Ovary (tissue), 9 donors: Measurements from ENCODE around the gene COL5A1. TPM values are rescaled to one million over a fixed set of nuclear protein-coding genes. Genes with fewer than 3 reads are reported as not detected.

Source experiments
- DNase-seq, 5 donors: peaks; one replicate each; pipeline ENCODE4 v3.0.0-alpha.2; 2019 to 2020
- H3K27ac ChIP-seq, 2 donors: fragments of 200-600 bp; one replicate each; pipeline versions ENCODE4 v1.5.1 to v1.8.0; 2019 to 2022
- H3K27me3 ChIP-seq: fragments of 200-600 bp; one replicate; pipeline ENCODE4 v1.8.0; 2022
- H3K36me3 ChIP-seq: fragments of 200-600 bp; sonication (generic); one replicate; pipeline ENCODE4 v1.5.1; 2019
- H3K4me1 ChIP-seq: one replicate; pipeline ENCODE4 v1.8.1; 2013; ENCODE audit warnings: mild to moderate bottlenecking, moderate library complexity; ENCODE audit not compliant: insufficient read depth
- H3K4me3 ChIP-seq: fragments of 200-600 bp; sonication (generic); one replicate; pipeline ENCODE4 v1.5.1; 2017
- H3K9me3 ChIP-seq, 2 donors: fragments of 200-600 bp in 1 of 2; sonication (generic) in 1 of 2; one replicate each; pipeline versions ENCODE4 v1.5.1 to v1.8.1; 2013 to 2019; ENCODE audit warnings: mild to moderate bottlenecking in 1 of 2, moderate library complexity in 1 of 2
- EP300 ChIP-seq: sonication (generic); formaldehyde crosslinking; IDR thresholded peaks from one replicate; pipeline ENCODE4 v1.6.1; 2017; ENCODE audit warnings: antibody characterized with exemption
- POLR2A ChIP-seq: fragments of 450-650 bp; IDR thresholded peaks from one replicate; pipeline ENCODE4 v1.6.1; 2017; ENCODE audit warnings: antibody characterized with exemption, mild to moderate bottlenecking, moderate library complexity
- WGBS, 3 donors: extraction: QIAGEN DNeasy Blood & Tissue Kit in 1 of 3; methylation state at CpG; one replicate each; pipeline versions ENCODE4 v1.1.5 to v1.1.7; 2013 to 2017; 5-methylcytosine and 5-hydroxymethylcytosine counted together
- intact Hi-C, 4 donors: fragments of 100-400 bp; cut with DNase I; formaldehyde crosslinking; loops; one replicate each; pipeline versions ENCODE4 v1.11.0 to v1.15.1; 2022 to 2023
- polyA plus RNA-seq, 2 donors: library from polyadenylated mRNA; stranded (reverse); fragments of 200-250 nt in 1 of 2; fragments of 350-450 nt in 1 of 2; fragmentation: Illumina TruSeq in 1 of 2; extraction: RNeasy Lipid Tissue Mini Kit (QIAGEN cat#74804) in 1 of 2; gene quantifications; one replicate each; pipeline ENCODE4 v1.2.3, GENCODE V29; 2013 to 2014
- total RNA-seq, 7 donors: library from RNA; depleted of rRNA in 2 of 7; stranded (reverse); fragments of >200 nt in 2 of 7; fragmentation: NEBNext Ultra II Directional in 3 of 7; extraction: Animal tissue kit (Norgen Biotek cat#: 25700) in 3 of 7; gene quantifications; one replicate each; pipeline versions ENCODE4 v1.1.0 to v1.2.4, GENCODE V29; 2016 to 2023
- TF ChIP-seq, protein P1 (sequence below), 3 donors: fragments of 450-650 bp in 2 of 3; fragments of 200-600 bp in 1 of 3; IDR thresholded peaks; one replicate each; pipeline versions ENCODE4 v1.5.1 to v1.8.0; 2016 to 2022; ENCODE audit warnings: antibody characterized with exemption in 3 of 3, mild to moderate bottlenecking in 1 of 3
- donor health status: DM: no; HTN: no; CAD: no; lungs with moderate emphysema.
- donor health status: DM: no; HTN: no; CAD: no.
- donor health status: Bipolar disorder and iron deficiency.
- donor health status: DM: yes; HTN: yes; CAD: no.
- donor health status: DM: no; HTN: no; CAD: no.
- donor health status: DM: yes; HTN: yes; CAD: no.

Gene COL5A1
- total and polyA plus RNA-seq, 9 donors, result 28.1 to 117 (median 54.6) TPM

- H3K27me3 ChIP-seq, result no peaks in the 10 kb centered on the region
- H3K27ac ChIP-seq, result no peak overlapping the region
- intact Hi-C loops, result no loop called here
- no peaks in the 10 kb centered on the region for H3K4me1 ChIP-seq
- no peaks in the 10 kb centered on the region for H3K9me3 ChIP-seq
- H3K4me3 ChIP-seq, result no peak overlapping the region
- TF ChIP-seq EP300 (no peak), POLR2A (no peak)
- TF ChIP-seq, protein P1, sequence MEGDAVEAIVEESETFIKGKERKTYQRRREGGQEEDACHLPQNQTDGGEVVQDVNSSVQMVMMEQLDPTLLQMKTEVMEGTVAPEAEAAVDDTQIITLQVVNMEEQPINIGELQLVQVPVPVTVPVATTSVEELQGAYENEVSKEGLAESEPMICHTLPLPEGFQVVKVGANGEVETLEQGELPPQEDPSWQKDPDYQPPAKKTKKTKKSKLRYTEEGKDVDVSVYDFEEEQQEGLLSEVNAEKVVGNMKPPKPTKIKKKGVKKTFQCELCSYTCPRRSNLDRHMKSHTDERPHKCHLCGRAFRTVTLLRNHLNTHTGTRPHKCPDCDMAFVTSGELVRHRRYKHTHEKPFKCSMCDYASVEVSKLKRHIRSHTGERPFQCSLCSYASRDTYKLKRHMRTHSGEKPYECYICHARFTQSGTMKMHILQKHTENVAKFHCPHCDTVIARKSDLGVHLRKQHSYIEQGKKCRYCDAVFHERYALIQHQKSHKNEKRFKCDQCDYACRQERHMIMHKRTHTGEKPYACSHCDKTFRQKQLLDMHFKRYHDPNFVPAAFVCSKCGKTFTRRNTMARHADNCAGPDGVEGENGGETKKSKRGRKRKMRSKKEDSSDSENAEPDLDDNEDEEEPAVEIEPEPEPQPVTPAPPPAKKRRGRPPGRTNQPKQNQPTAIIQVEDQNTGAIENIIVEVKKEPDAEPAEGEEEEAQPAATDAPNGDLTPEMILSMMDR (IDR thresholded peaks at IDR 0.05), result no peak
- WGBS, 3 donors, result 87 to 88% (median 88%) methylated on average over 23 of the region's 23 CpGs
- DNase-seq, result no peak
- no peaks in the 10 kb centered on the region for H3K36me3 ChIP-seq
These were observed 151.9 kb downstream of the COL5A1 start for GRCh38 chr9:134793288-134794188.

- intact Hi-C loops, result no loop called here
- 68 to 73% (median 70%) methylated on average over 20 of the region's 20 CpGs for WGBS, 3 donors
These were observed 153.2 kb downstream of the COL5A1 start for GRCh38 chr9:134794663-134795370.

GRCh38 chr9:134795446-134795845 lies 153.8 kb downstream of the COL5A1 start:
- 76 to 85% (median 80%) methylated on average over 8 of the region's 8 CpGs for WGBS, 3 donors
- no peak for DNase-seq
- H3K4me1 ChIP-seq, result peaks cover 2% of the 10 kb centered on the region
- TF ChIP-seq, protein P1 (IDR thresholded peaks at IDR 0.05), result no peak
- TF ChIP-seq EP300, result no peak
- TF ChIP-seq POLR2A, result no peak
- no peaks in the 10 kb centered on the region for H3K27me3 ChIP-seq
- H3K36me3 ChIP-seq, result no peaks in the 10 kb centered on the region
- no peak overlapping the region for H3K27ac ChIP-seq
- no peaks in the 10 kb centered on the region for H3K9me3 ChIP-seq
- intact Hi-C loops, result no loop called here
- no peak overlapping the region for H3K4me3 ChIP-seq

More at GRCh38 chr9:134794663-134795370, 153.2 kb downstream of the COL5A1 start:
- no peaks in the 10 kb centered on the region for H3K9me3 ChIP-seq
- peaks cover 1% of the 10 kb centered on the region for H3K4me1 ChIP-seq
- H3K36me3 ChIP-seq, result no peaks in the 10 kb centered on the region
- no peak overlapping the region for H3K27ac ChIP-seq
- TF ChIP-seq POLR2A, result no peak
- no peak for TF ChIP-seq EP300
- TF ChIP-seq, protein P1 (IDR thresholded peaks at IDR 0.05), result no peak
- no peak overlapping the region for H3K4me3 ChIP-seq
- no peak for DNase-seq
- H3K27me3 ChIP-seq, result no peaks in the 10 kb centered on the region

DNA sequence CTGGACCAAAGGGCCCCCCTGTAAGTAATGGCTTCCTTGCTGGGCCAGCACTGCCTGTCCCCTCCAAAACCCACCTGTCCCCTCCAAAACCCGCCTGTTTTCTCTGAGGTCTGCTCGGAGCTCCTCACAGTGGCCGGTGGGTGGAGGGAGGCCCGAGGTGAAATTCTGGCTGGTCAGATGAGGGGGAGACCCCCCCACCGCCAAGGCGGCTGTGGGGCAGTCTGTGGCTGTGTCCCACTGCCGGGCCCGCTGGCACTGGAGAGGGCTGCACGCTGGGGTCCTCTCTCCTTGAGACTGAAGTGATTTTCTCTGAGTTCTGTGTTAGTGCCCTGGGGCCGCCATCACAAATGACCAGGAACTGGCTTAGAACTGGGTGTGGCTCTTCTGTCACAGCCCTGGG lies 155.3 kb downstream of the COL5A1 start:
- Histone ChIP-seq H3K4me3 (no peak overlapping the region), H3K27me3 (no peaks in the 10 kb centered on the region), H3K9me3 (no peaks in the 10 kb centered on the region), H3K27ac (peak overlapping the region in 1 of 2 donors; percentile 7), H3K4me1 (peaks cover 8% of the 10 kb centered on the region), H3K36me3 (no peaks in the 10 kb centered on the region)
- TF ChIP-seq, protein P1 (IDR thresholded peaks at IDR 0.05), result no peak
- TF ChIP-seq POLR2A, result no peak
- TF ChIP-seq EP300, result no peak
- intact Hi-C loops, result no loop called here
- WGBS, 3 donors, result 80 to 84% (median 83%) methylated on average over 8 to 10 of the region's 10 CpGs
- no peak for DNase-seq
